ENCODE data around the gene NCAM1.

DNA sequence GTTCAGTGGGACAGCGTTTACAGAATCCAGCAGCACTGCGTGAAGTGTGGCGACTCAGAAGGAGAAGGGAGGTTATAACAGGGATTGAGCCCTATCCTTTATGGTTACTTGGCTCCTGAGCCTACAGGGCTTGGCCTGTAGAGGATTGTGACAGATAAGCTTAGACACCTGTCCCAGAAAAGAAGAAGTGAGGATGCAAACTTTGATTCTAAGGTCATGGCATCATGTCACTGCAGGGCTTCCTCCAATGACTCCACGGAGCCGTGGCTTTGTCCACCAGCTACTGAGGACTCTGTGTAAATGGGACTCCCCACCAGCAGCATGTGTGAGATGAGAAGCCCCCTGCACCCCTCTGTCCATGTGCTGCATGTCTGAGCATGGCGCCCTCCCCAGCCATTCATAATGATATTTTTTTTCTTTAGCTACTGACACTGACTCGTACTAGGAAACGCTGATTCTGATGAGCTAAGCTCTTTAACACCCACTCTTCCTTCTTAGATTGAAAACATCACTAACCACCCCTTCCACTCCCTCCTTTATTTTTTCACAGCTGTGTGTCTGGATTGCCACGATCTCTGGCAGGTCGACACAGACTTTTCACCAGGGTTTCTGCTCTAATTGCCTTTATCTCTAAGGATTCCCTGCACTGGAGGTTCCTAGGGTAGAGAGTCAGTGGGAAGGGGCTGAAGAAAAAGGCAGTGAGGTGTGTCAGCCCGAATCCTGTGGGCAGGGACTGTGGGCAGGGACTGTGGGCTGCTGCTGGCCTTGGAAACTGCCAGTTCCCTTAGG, 287.7 kb downstream of the NCAM1 start:
- TF ChIP-seq HOXA7 (CRISPR knock-in tag; IDR thresholded peaks at IDR 0.05; ENCODE audit: borderline replicate concordance) (no peak), ZNF274 (IDR thresholded peaks at IDR 0.05; ENCODE audit: low read length) (no peak), ZNF274 (tag by site-specific recombination; IDR thresholded peaks at IDR 0.05; ENCODE audit: borderline replicate concordance) (no peak), WT1 (tag by site-specific recombination; IDR thresholded peaks at IDR 0.05) (no peak), ZNF785 (tag by site-specific recombination; IDR thresholded peaks at IDR 0.05) (no peak), ZNF529 (tag by site-specific recombination; IDR thresholded peaks at IDR 0.05; ENCODE audit: insufficient replicate concordance) (no peak), ZNF169 (tag by site-specific recombination; IDR thresholded peaks at IDR 0.05) (no peak), ZNF701 (tag by site-specific recombination; IDR thresholded peaks at IDR 0.05) (no peak), ZNF211 (tag by site-specific recombination; IDR thresholded peaks at IDR 0.05; ENCODE audit: low read depth) (no peak), ZNF121 (tag by site-specific recombination; IDR thresholded peaks at IDR 0.05) (no peak)
- TF ChIP-seq, protein P1, sequence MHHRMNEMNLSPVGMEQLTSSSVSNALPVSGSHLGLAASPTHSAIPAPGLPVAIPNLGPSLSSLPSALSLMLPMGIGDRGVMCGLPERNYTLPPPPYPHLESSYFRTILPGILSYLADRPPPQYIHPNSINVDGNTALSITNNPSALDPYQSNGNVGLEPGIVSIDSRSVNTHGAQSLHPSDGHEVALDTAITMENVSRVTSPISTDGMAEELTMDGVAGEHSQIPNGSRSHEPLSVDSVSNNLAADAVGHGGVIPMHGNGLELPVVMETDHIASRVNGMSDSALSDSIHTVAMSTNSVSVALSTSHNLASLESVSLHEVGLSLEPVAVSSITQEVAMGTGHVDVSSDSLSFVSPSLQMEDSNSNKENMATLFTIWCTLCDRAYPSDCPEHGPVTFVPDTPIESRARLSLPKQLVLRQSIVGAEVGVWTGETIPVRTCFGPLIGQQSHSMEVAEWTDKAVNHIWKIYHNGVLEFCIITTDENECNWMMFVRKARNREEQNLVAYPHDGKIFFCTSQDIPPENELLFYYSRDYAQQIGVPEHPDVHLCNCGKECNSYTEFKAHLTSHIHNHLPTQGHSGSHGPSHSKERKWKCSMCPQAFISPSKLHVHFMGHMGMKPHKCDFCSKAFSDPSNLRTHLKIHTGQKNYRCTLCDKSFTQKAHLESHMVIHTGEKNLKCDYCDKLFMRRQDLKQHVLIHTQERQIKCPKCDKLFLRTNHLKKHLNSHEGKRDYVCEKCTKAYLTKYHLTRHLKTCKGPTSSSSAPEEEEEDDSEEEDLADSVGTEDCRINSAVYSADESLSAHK (tag by site-specific recombination; IDR thresholded peaks at IDR 0.05): no peak
- TF ChIP-seq, protein P2, sequence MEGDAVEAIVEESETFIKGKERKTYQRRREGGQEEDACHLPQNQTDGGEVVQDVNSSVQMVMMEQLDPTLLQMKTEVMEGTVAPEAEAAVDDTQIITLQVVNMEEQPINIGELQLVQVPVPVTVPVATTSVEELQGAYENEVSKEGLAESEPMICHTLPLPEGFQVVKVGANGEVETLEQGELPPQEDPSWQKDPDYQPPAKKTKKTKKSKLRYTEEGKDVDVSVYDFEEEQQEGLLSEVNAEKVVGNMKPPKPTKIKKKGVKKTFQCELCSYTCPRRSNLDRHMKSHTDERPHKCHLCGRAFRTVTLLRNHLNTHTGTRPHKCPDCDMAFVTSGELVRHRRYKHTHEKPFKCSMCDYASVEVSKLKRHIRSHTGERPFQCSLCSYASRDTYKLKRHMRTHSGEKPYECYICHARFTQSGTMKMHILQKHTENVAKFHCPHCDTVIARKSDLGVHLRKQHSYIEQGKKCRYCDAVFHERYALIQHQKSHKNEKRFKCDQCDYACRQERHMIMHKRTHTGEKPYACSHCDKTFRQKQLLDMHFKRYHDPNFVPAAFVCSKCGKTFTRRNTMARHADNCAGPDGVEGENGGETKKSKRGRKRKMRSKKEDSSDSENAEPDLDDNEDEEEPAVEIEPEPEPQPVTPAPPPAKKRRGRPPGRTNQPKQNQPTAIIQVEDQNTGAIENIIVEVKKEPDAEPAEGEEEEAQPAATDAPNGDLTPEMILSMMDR (tag by site-specific recombination; IDR thresholded peaks at IDR 0.05): no peak
- TF ChIP-seq, protein P3, sequence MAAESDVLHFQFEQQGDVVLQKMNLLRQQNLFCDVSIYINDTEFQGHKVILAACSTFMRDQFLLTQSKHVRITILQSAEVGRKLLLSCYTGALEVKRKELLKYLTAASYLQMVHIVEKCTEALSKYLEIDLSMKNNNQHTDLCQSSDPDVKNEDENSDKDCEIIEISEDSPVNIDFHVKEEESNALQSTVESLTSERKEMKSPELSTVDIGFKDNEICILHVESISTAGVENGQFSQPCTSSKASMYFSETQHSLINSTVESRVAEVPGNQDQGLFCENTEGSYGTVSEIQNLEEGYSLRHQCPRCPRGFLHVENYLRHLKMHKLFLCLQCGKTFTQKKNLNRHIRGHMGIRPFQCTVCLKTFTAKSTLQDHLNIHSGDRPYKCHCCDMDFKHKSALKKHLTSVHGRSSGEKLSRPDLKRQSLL (tag by site-specific recombination; IDR thresholded peaks at IDR 0.05): no peak
- TF ChIP-seq, protein P4, sequence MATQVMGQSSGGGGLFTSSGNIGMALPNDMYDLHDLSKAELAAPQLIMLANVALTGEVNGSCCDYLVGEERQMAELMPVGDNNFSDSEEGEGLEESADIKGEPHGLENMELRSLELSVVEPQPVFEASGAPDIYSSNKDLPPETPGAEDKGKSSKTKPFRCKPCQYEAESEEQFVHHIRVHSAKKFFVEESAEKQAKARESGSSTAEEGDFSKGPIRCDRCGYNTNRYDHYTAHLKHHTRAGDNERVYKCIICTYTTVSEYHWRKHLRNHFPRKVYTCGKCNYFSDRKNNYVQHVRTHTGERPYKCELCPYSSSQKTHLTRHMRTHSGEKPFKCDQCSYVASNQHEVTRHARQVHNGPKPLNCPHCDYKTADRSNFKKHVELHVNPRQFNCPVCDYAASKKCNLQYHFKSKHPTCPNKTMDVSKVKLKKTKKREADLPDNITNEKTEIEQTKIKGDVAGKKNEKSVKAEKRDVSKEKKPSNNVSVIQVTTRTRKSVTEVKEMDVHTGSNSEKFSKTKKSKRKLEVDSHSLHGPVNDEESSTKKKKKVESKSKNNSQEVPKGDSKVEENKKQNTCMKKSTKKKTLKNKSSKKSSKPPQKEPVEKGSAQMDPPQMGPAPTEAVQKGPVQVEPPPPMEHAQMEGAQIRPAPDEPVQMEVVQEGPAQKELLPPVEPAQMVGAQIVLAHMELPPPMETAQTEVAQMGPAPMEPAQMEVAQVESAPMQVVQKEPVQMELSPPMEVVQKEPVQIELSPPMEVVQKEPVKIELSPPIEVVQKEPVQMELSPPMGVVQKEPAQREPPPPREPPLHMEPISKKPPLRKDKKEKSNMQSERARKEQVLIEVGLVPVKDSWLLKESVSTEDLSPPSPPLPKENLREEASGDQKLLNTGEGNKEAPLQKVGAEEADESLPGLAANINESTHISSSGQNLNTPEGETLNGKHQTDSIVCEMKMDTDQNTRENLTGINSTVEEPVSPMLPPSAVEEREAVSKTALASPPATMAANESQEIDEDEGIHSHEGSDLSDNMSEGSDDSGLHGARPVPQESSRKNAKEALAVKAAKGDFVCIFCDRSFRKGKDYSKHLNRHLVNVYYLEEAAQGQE (tag by site-specific recombination; IDR thresholded peaks at IDR 0.05): no peak
- TF ChIP-seq, protein P5, sequence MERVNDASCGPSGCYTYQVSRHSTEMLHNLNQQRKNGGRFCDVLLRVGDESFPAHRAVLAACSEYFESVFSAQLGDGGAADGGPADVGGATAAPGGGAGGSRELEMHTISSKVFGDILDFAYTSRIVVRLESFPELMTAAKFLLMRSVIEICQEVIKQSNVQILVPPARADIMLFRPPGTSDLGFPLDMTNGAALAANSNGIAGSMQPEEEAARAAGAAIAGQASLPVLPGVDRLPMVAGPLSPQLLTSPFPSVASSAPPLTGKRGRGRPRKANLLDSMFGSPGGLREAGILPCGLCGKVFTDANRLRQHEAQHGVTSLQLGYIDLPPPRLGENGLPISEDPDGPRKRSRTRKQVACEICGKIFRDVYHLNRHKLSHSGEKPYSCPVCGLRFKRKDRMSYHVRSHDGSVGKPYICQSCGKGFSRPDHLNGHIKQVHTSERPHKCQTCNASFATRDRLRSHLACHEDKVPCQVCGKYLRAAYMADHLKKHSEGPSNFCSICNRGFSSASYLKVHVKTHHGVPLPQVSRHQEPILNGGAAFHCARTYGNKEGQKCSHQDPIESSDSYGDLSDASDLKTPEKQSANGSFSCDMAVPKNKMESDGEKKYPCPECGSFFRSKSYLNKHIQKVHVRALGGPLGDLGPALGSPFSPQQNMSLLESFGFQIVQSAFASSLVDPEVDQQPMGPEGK (tag by site-specific recombination; IDR thresholded peaks at IDR 0.05): no peak

Measured in HEK293 (cell line).